OCI-LY1 (cell line): ENCODE measurements around the gene USH2A.

Experiments used
- EZH2 ChIP-seq: fragments of 200-600 bp; sonication (generic), shearing (Covaris generic); IDR thresholded peaks from 2 replicates; pipeline ENCODE4 v1.8.0; 2017; ENCODE audit warnings: borderline replicate concordance, mixed run types, mild to moderate bottlenecking, antibody characterized with exemption, low read length, moderate library complexity, mixed read lengths
- TF ChIP-seq, protein P1 (sequence below): fragments of 200-600 bp; sonication (generic), shearing (Covaris generic); IDR thresholded peaks from 2 replicates; pipeline ENCODE4 v1.5.1; 2017; ENCODE audit warnings: mild to moderate bottlenecking, antibody characterized with exemption, low read length, moderate library complexity, mixed read lengths

GRCh38 chr1:215672482-215672881 is 750.8 kb downstream of the USH2A start:
- TF ChIP-seq, protein P1, sequence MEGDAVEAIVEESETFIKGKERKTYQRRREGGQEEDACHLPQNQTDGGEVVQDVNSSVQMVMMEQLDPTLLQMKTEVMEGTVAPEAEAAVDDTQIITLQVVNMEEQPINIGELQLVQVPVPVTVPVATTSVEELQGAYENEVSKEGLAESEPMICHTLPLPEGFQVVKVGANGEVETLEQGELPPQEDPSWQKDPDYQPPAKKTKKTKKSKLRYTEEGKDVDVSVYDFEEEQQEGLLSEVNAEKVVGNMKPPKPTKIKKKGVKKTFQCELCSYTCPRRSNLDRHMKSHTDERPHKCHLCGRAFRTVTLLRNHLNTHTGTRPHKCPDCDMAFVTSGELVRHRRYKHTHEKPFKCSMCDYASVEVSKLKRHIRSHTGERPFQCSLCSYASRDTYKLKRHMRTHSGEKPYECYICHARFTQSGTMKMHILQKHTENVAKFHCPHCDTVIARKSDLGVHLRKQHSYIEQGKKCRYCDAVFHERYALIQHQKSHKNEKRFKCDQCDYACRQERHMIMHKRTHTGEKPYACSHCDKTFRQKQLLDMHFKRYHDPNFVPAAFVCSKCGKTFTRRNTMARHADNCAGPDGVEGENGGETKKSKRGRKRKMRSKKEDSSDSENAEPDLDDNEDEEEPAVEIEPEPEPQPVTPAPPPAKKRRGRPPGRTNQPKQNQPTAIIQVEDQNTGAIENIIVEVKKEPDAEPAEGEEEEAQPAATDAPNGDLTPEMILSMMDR = no peak
- TF ChIP-seq EZH2 = no peak
